Measurements from ENCODE around the gene FAM3C. TPM values are rescaled to one million over a fixed set of nuclear protein-coding genes. Genes with fewer than 3 reads are reported as not detected.
"Not testable (repeated sequence)": the region's sequence is repeated elsewhere in the genome, so short reads cannot be mapped to it uniquely, and the experiment has no call there.

FAM3C gene, protein sequence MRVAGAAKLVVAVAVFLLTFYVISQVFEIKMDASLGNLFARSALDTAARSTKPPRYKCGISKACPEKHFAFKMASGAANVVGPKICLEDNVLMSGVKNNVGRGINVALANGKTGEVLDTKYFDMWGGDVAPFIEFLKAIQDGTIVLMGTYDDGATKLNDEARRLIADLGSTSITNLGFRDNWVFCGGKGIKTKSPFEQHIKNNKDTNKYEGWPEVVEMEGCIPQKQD
- 65.5 TPM for total RNA-seq (ENCODE audit: insufficient read depth, low replicate concordance)

DNA sequence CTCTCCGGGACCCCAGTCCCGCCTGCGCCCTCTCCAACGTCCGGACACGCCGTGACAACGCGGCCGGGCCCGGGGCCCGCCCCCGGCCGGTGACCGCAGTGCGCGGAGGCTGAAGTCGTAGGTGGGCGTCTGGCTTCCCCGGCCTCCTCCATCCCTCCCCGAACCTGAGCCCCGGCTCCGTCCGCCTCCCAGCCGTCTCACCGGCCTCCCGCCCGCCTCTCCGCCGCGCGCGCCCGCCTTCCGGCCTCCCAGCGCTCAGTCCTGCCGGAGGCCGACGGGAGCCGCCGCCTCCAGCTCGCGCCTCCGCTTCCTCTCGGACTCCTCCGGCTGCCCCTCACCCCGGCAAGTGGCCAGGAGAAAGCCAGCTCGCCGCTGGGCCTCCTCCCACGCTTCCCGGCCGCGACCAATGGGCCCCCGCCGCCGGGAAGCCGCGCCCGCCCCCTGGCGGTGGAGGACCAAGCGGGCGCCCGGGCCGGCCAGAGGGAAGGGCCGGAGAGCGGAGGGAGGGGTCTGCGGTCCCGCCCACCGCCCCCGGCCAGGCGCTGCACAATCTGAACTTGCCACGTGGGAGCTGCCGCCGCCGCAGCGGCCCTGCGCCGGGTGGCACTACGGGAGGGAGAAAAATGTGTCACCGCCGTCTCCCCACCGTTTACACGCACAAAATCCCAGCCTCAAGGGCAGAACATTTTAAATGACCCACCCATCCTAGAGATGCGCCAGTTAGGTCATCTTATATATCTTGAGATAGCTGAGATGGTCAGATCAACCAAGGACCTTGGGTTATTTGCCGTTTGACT is at the start of gene FAM3C:
Gene FAM3C (minus strand): TSS at position 348 of the 797 bp plus-strand sequence. CDS start 13,339 bp downstream, outside the sequence.
- DNase-seq (ENCODE audit: low spot score): peak; percentile 93

DNA sequence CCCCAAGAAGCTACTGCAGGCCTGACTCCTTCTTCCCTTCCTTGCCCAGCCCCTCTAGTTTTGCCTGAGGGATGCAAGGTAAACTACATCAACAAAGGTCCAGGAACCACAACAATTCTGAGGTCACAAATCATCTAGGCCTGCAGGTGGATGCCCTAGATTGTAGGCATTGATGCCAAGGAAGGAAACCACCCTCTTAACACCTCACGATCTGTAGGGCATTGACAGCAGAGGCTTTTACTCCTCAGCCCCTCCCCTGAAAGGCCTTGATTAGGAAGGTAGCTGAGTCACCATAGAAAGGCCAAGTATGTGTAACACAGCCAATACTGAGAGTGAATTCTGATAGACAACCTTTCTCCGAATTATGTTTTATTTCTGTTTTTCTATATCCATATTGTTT is 46.7 kb upstream of the FAM3C start:
- no peak for DNase-seq (ENCODE audit: low spot score)

DNA sequence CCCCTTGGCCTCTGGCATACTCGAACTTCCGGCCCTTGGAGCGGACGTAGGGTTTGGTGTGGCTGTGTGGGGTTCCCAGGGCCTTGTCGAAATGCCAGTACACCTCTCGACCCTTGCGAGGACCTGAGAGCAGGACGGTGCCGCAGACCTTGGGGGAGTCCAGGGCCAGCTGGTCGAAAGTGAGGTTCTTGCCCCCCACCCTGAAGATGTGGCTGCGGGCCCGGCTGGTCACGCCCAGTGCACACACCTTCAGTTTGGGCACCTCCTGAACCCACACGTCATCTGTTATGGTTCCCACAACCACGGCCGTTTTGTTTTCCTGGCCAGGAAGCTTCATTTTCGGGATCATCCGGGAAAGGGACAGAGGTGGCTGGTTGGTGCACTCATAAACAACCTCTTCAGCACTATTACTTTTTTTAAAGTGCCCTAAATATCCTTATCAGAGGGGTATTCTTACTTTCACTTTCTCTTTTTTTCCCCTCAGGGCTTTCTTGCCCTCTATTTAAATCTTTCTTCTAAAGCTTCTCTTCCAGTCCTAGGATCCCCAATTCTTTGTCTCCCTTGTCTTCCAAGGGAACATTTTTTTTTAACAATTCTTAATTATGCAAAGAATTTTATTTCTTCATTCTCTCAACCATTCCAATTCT is 44.9 kb upstream of the FAM3C start:
- no peak for DNase-seq (ENCODE audit: low spot score)

DNA sequence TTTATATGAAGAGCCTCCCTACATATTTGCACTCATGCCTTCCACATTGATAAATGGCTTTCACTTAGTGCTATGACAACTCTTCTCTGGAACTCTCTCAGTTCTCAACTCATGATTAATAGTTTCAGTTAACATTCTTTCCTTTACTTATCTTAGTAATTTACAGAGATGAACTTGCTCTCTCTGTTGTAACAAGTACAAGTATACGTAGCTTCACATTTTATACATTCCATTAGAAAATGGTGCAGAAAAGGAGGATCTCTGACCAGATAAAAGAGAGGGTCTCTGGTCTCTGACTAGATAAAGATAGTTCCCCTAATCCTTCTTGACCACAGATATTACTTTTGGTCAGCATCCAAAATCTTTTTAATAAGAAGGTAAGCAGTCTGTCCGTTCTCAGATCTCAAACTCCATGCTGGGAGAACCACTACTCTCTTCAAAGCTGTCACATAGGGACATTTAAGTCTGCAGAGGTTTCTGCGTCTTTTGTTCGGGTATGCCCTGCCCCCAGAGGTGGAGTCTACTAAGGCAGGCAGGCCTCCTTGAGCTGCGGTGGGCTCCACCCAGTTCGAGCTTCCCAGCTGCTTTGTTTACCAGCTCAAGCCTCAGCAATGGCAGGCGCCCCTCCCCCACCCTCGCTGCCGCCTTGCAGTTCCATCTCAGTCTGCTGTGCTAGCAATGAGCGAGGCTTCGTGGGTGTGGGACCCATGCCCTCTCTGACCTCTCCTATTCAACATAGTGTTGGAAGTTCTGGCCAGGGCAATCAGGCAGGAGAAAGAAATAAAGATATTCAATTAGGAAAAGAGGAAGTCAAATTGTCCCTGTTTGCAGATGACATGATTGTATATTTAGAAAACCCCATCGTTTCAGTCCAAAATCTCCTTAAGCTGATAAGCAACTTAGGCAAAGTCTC is 42.2 kb upstream of the FAM3C start:
- DNase-seq (ENCODE audit: low spot score): peak; percentile 88

DNA sequence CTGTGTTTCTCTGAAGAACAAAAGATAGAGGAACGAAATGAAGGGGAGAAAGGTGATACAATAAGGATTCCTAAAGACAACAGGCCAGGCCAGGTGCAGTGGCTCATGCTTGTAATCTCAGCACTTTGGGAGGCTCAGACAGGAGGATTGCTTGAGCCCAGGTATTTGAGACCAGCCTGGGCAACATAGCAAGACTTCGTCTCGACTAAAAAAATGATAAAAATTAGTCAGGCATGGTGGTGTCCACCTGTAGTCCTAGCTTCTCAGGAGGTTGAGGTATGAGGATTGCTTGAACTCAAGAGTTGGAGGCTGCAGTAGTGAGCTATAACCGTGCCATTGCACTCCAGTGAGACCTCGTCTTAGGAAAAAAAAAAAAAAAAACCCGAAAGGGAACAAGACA is 41.4 kb upstream of the FAM3C start:
- no peak for DNase-seq (ENCODE audit: low spot score)

DNA sequence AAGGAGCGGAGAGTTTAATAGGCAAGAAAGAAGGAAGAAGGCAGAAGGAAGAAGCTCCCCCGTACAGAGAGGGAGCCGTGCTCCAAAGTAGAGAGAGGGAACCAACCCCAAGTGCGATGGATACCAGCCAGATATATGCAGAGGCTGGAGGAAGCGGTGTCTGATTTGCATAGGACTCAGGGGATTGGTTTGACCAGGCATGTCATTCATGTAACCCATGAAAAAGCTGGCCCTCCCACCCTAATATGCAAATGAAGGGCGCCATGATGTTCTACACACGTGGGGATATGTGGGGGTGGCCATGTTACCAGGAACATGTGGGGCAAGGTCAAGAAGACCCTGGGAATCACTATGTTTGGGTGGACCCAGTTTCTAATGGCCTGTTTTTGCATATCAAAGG is 40.6 kb upstream of the FAM3C start:
- DNase-seq (ENCODE audit: low spot score): no peak

DNA sequence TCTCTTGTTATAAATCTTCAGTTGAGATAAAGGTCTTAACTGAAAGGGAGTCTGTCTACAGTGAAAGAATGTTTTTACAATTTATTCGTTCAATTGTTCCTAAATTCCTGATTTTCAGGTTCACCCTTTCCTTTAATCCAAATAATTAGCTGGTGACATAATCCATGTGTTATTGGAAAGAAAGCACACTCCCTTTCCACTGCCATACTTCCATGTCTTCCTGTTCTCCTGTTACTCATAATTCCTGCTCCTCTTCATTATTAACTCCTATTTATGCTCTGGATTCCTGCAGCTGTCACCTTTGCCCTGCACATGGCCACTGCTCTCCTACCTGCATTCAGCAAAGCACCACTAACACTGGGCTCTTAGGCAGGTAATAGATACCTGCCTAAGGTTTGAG is 40.0 kb upstream of the FAM3C start:
- DNase-seq (ENCODE audit: low spot score): no peak

DNA sequence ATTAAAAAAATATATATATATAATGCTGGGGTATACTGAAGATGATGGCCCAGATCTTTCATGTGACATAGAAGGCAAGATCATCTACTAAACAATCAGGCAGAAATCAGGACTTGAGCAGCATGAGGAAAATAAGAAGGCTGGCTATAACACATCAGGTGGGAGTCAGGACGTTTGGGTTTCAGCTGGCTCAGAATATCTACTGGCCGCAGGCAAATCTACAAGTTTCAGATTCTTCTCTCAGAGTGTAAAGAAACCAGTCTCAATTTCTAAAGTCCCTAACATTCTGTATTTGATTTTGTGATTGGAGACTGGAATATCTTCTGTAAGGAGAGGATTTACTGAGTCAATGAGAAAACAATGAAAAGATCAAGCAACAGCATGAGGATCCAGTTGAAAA is 37.7 kb upstream of the FAM3C start:
- DNase-seq (ENCODE audit: low spot score): no peak

DNA sequence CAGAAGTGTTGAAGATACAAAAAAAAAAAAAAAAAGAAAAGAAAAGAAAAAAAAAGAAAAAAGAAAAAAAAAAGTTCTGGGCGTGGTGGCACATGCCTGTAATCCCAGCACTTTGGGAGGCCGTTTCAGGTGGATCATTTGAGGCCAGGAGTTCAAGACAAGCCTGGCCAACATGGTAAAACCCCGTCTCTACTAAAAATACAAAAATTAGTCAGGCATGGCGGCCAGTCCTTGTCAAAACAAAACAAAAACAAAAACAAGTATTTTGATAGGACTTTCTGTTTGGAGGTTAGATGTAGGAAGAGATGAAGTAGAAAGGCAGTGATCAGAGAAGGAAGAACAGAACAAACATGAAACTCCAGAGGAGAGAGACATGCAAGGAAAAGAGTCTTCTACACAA is 36.4 kb upstream of the FAM3C start:
- not testable (repeated sequence) for DNase-seq (ENCODE audit: low spot score)

DNA sequence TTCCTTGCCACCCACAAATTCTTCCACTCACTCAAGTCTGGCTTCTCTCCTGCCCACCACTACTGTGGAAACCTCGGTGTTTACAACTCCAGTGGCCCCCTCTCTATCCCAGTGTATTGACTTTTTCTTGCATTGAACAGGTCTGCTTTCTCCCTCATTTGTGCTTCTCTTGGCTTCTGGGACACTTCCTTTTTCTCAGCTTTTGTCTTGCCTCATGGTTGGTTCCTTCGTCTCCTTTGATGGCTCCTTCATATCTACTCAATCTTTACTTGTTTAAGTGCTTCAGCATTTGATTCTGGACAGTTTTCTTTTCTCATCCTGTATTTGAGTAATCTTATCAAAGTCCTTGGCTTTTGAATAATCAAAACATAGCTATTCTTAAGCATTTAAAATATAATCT is 35.9 kb upstream of the FAM3C start:
- no peak for DNase-seq (ENCODE audit: low spot score)

DNA sequence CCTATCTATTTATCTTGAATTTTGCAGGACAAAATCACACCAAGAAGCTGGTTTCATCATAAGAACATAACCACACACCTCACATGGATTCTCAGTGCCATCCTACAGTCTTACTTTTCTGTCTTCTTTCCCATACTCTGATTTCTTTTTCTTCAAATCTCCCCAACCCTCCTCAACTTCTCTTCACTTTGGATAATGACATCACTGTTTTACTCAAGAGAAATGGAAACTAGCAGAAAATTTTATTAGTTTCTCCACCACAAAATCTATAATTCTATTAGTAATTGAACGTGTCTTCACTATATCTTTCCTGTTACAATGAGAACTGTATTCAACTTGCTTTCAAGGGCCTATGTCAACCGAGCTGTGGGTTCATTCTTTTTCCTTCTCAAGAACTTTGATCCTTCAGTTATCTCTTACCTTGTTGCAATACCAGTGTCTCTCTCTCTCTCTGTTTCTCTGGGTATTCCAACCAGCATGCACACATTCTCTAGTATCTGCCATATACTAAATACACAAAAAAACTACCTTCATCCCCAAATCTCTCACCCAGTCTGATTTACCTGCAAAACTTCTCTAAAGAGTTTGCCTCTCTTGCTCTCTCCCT is 35.4 kb upstream of the FAM3C start:
- DNase-seq (ENCODE audit: low spot score): no peak

DNA sequence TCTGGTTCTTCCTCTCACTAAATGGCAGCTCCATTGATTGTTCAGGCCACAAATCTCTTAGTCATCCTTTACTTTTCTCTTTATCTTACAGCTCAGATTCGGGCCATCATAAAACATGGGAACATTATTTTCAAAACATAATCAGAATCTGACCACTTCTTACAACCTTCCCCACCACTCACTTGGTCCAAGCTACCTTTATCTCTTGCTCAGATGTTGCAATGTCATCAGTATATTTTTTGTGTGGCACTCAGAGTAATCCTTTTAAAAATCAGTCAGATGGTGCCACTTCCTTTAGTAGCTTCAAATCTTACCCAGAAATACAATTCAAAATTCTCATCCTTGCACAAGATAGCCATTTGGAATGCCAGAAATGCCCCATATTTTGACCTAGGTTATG is 34.5 kb upstream of the FAM3C start:
- DNase-seq (ENCODE audit: low spot score): no peak

DNA sequence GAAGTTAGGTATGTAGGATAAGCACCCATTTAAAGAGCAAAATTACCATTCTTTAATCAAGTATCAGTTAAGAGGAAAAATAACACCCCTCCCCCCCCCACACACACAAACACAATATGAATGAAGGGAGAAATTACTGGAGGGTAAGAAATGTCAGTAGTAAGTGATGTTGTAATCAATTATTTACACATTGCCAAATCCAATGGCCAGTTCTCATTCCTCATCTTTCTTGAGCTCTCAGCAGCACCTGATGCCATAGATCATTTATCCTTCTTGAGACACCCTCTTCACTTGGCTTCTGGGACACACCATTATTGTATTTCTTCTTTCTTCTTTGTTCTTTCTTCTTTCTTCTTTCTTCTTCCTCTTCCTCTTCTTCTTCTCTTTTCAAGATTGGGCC is 33.7 kb upstream of the FAM3C start:
- no peak for DNase-seq (ENCODE audit: low spot score)

DNA sequence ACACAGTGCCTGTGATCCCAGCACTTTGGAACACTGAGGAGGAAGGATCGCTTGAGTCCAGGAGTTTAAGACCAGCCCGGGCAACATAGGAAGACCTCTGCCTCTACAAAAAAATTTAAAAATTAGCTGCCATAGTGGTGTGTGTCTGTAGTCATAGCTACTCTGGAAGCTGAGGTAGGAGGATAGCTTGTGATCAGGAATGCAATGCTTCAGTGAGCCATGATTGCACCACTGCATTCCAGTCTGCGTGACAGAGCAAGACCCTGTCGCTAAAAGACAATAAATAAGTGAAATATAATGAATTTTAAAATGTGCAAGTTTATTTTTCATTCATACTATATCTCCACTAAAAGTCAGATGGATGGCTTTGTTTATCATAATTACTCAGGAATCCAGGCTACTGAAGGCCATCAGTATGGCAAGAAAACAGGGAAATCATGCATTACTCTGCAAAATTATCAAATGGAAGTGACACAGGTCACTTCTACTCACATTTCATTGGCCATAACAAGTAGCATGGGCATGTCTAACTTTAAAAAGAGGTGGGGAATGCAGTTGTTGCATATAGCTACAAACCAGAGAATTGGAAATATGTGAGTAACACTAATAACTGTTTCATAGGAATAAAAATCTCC is 32.9 kb upstream of the FAM3C start:
- peak; percentile 28 for DNase-seq (ENCODE audit: low spot score)

DNA sequence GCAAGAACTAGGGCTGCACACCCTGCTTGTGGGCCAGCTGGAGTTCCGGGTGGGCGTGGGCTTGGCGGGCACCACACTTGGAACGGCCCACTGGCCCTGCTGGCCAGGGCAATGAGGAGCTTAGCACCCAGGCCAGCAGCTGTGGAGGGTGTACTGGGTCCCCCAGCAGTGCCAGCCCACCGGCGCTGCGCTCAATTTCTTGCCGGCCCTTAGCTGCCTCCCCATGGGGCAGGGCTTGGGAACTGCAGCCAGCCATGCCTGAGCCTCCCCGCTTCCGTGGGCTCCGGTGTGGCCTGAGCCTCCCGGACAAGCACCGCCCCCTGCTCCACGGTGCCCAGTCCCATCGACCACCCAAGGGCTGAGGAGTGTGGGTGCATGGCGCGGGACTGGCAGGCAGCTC is 25.6 kb upstream of the FAM3C start:
- not testable (repeated sequence) for DNase-seq (ENCODE audit: low spot score)

DNA sequence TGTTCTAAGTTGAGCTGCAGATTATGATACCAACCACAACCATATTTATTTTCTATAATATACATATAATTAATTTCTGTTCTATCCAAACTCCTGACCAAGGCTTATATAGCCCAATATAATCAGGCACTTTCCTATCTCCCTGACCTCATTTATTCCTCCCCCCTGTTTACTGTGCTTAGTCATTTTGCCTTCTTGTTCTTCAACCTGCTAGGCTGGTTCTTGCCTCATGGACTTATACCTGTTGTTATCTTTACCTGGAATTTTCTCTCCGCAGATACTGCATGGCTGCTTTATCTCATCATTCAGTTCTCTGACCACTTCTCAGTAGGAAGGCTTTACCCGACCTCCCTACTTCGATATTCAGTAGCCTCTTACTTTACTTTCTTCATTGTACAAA is 24.9 kb upstream of the FAM3C start:
- DNase-seq (ENCODE audit: low spot score): peak; percentile 43

DNA sequence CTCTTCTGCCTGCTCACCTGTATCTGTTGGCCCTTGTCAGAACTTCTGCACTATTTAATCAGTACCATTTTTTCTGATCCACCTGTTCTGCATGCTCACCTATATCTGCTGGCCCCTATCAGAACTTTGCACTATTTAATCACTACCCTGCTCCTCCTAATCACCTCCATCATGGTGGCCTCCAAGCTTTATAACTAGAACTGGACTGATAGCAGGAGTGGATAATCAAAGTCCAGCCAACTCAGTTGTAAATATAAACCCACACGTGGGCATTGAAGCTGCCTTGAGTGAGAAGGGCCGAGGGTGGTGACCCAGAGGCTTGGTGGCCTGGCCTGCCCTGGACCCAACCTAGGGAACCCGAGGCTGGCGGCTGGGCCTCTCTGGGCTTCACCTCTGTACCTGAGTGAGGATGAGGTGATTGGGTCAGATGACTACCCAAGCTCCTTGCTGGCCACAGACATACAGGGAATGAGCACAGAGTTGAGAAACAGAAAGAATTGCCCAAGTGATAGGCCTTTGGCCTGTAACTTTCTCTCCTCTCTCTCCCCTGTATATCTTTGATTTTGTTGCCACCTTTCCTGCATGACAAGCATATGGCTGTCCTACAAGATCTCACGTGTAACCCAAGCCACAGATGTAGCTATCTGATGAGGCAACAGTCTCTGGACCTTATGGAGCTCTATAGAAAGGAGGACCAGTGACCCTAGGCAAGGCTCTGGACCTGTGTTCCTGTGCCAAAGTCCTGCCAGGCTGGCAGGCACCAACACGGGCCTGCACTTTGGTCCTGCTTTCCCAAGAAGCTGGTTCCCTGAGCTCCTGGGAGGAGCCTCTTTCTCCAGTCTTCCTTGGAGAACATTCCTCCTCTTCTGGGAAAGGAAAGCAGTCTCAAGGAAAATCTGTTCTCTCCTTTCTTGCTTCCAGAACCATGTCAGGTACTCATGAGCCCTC is 23.4 kb upstream of the FAM3C start:
- no peak for DNase-seq (ENCODE audit: low spot score)

DNA sequence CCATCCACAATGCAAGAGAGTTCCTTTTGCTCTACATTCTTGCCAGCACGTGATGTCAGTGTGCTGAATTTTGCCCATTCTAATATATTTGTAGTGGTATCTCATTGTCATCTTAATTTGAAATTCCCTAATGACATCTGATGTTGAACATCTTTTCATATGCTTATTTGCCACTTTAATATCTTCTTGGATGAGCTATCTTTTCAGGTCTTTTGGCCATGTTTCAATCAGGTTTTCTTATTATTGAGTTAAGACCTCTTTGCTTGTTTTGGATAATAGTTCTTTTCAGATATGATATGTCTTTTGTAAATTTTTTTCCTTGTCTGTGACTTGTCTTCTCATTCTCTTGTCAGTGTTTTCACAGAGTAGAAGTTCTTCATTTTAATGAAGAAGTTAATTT is 20.4 kb upstream of the FAM3C start:
- DNase-seq (ENCODE audit: low spot score): no peak

DNA sequence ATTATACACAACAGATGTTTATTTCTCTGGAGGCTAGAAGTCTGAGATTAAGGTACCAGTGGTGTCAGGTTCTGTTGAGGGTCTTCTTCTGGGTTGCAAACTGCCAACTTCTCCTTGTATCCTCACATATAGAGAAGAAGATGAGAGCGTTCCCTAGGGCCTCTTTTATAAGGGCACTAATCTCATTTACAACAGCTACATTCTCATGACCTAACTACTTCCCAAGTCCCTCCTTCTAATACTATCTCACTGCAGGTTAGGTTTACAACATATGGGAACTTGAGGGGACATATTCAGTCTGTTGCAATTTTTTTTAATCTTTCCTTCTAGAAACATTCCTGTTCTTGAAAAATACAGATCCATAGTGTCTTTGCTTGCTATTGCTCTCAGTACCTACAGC is 18.3 kb upstream of the FAM3C start:
- no peak for DNase-seq (ENCODE audit: low spot score)

DNA sequence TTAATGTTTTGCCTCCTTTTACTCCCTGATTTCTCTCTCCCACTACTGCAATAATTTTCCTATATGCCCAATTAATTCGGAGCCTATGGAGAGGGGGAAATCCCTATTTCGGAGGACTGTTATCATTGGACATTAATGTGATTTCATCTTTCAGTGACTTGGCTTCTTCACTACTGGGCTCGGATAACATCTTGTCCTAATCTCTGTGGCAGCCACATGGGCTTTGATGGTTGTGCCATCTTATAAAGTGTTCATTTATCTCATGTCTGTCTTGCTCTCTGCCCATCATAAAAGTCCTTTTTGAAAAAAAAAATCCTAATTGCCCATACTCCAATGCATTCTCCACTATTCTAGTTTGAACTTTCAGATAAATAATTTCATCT is 15.5 kb upstream of the FAM3C start:
- DNase-seq (ENCODE audit: low spot score): no peak

Data from umbilical cord (tissue), 2 donors.